ENCODE data around the gene LIN7A. TPM values are rescaled to one million over a fixed set of nuclear protein-coding genes. Genes with fewer than 3 reads are reported as not detected.

The LIN7A gene, protein sequence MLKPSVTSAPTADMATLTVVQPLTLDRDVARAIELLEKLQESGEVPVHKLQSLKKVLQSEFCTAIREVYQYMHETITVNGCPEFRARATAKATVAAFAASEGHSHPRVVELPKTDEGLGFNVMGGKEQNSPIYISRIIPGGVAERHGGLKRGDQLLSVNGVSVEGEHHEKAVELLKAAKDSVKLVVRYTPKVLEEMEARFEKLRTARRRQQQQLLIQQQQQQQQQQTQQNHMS
- total RNA-seq = 10 to 100 TPM in 5 of 6 donors, 1 to 10 TPM in 1; 7.9 to 32.5 (median 13.8) TPM

GRCh38 chr12:80937391-80938238 lies at the start of gene LIN7A:
Gene LIN7A (minus strand): TSS chr12:80937934. CDS start chr12:80937722, 212 bp downstream.
- Histone ChIP-seq H3K4me3 (peak within 1 kb of the TSS; percentile 55 to 79 (median 62)), H3K27me3 (peaks cover 0 to 3% (median 0%) of the 10 kb centered on the region in 4 donors), H3K36me3 (no peaks in the 10 kb centered on the region), H3K27ac (peak within 1 kb of the TSS; percentile 83 to 92 (median 90)), H3K4me1 (peaks cover 0 to 22% (median 2%) of the 10 kb centered on the region in 4 donors), H3K9me3 (no peaks in the 10 kb centered on the region)
- WGBS, 2 donors = 1% methylated on average over 35 to 40 of the region's 47 CpGs
- peak in 1 of 4 donors; percentile 31 for TF ChIP-seq POLR2A (IDR thresholded peaks at IDR 0.05)
- no peak for TF ChIP-seq EP300 (IDR thresholded peaks at IDR 0.05)
- peak in 1 of 2 donors; percentile 33 for TF ChIP-seq POLR2AphosphoS5 (IDR thresholded peaks at IDR 0.05)
- TF ChIP-seq, protein P1, sequence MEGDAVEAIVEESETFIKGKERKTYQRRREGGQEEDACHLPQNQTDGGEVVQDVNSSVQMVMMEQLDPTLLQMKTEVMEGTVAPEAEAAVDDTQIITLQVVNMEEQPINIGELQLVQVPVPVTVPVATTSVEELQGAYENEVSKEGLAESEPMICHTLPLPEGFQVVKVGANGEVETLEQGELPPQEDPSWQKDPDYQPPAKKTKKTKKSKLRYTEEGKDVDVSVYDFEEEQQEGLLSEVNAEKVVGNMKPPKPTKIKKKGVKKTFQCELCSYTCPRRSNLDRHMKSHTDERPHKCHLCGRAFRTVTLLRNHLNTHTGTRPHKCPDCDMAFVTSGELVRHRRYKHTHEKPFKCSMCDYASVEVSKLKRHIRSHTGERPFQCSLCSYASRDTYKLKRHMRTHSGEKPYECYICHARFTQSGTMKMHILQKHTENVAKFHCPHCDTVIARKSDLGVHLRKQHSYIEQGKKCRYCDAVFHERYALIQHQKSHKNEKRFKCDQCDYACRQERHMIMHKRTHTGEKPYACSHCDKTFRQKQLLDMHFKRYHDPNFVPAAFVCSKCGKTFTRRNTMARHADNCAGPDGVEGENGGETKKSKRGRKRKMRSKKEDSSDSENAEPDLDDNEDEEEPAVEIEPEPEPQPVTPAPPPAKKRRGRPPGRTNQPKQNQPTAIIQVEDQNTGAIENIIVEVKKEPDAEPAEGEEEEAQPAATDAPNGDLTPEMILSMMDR (IDR thresholded peaks at IDR 0.05) = no peak
- peak; percentile 63 to 66 for ATAC-seq (ENCODE audit: low FRiP score in 2 of 2)
- DNase-seq = peak in 1 of 2 donors; percentile 38

- Histone ChIP-seq H3K27ac (no peak overlapping the region), H3K4me1 (no peaks in the 10 kb centered on the region), H3K27me3 (no peaks in the 10 kb centered on the region), H3K9me3 (no peaks in the 10 kb centered on the region), H3K4me3 (no peak overlapping the region), H3K36me3 (no peaks in the 10 kb centered on the region)
- ATAC-seq (ENCODE audit: low FRiP score in 2 of 2) = no peak
- TF ChIP-seq, protein P1 (IDR thresholded peaks at IDR 0.05) = no peak
- TF ChIP-seq POLR2A (IDR thresholded peaks at IDR 0.05) (no peak), POLR2AphosphoS5 (IDR thresholded peaks at IDR 0.05) (no peak), EP300 (IDR thresholded peaks at IDR 0.05) (no peak)
- WGBS, 2 donors = 67 to 74% methylated on average over 1 of the region's 1 CpG
- no peak for DNase-seq
Measured at GRCh38 chr12:80986224-80986623, 48.5 kb upstream of the LIN7A start.

GRCh38 chr12:80979816-80980215 lies 42.1 kb upstream of the LIN7A start:
- no peak for DNase-seq
- 33 to 61% methylated on average over 6 of the region's 6 CpGs for WGBS, 2 donors
- Histone ChIP-seq H3K27ac (no peak overlapping the region), H3K4me3 (no peak overlapping the region), H3K4me1 (no peaks in the 10 kb centered on the region), H3K9me3 (no peaks in the 10 kb centered on the region), H3K27me3 (no peaks in the 10 kb centered on the region), H3K36me3 (no peaks in the 10 kb centered on the region)
- no peak for ATAC-seq (ENCODE audit: low FRiP score in 2 of 2)
- TF ChIP-seq EP300 (IDR thresholded peaks at IDR 0.05) (no peak), POLR2AphosphoS5 (IDR thresholded peaks at IDR 0.05) (no peak), POLR2A (IDR thresholded peaks at IDR 0.05) (no peak)
- TF ChIP-seq, protein P1 (IDR thresholded peaks at IDR 0.05) = no peak

- Histone ChIP-seq H3K27me3 (no peaks in the 10 kb centered on the region), H3K27ac (no peak overlapping the region), H3K4me1 (no peaks in the 10 kb centered on the region), H3K9me3 (no peaks in the 10 kb centered on the region), H3K36me3 (no peaks in the 10 kb centered on the region), H3K4me3 (no peak overlapping the region)
- TF ChIP-seq, protein P1 (IDR thresholded peaks at IDR 0.05) = no peak
- TF ChIP-seq POLR2A (IDR thresholded peaks at IDR 0.05) (no peak), EP300 (IDR thresholded peaks at IDR 0.05) (no peak), POLR2AphosphoS5 (IDR thresholded peaks at IDR 0.05) (no peak)
- no peak for DNase-seq
- 65 to 74% methylated on average over 3 of the region's 3 CpGs for WGBS, 2 donors
- no peak for ATAC-seq (ENCODE audit: low FRiP score in 2 of 2)
Measured at GRCh38 chr12:80979251-80979650, 41.5 kb upstream of the LIN7A start.

Measured in upper lobe of left lung (tissue), 6 donors.